Measurements from ENCODE around the gene FUT2.
"Not testable (repeated sequence)": the region's sequence is repeated elsewhere in the genome, so short reads cannot be mapped to it uniquely, and the experiment has no call there.

Gene FUT2

DNA sequence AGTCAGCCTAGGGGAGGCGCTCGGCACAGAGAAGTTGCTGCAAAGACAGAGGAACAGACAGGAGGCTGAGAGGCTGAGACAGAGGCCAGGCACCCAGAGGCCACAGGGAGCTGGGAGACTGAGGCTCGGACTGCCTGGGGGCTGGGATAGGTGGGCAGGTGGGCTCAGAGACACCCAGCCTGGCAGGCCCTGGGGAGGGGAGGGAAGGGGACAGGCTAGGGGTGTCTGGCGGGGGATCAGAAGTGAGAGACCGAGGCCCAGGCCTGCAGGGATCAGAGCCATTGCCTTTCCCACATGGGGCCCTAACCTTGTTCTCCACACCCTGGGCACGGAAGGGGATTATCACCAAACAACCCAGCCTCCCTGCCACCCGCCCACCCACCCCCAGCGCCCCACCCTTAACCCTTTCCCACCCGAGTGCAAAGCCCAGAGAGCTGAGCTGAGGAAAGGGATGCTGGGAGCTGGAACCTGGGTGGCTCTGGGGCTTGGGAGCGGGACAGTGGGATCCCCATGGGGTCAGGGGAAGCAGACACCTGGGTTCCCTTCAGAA lies 24.2 kb upstream of the FUT2 start:
- no peak for DNase-seq

DNA sequence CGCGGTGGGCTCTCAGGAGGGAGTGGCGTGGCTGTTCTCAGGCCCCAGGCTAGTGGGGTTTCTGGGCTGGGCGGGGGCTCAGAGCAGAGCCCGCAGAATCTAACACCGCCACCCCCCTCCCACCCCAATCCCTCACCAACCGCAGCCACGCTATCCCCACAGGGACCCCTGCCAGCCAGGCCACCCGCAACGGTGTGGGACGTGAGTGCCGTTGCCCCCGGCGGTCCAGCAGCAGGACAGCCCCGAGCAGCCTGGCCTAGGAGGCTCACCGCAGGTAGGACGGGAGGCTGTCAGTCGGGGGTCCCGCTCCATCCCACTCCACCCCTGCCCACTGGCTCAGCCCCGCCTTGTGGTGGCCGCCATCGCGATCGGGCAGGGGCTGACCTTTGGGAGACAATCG lies 22.8 kb upstream of the FUT2 start, which contains the start of gene NTN5:
TSS of gene NTN5 (minus strand) at position 24 of the 400 bp plus-strand sequence. CDS start 2,031 bp downstream, outside the sequence.
- no peak for DNase-seq

DNA sequence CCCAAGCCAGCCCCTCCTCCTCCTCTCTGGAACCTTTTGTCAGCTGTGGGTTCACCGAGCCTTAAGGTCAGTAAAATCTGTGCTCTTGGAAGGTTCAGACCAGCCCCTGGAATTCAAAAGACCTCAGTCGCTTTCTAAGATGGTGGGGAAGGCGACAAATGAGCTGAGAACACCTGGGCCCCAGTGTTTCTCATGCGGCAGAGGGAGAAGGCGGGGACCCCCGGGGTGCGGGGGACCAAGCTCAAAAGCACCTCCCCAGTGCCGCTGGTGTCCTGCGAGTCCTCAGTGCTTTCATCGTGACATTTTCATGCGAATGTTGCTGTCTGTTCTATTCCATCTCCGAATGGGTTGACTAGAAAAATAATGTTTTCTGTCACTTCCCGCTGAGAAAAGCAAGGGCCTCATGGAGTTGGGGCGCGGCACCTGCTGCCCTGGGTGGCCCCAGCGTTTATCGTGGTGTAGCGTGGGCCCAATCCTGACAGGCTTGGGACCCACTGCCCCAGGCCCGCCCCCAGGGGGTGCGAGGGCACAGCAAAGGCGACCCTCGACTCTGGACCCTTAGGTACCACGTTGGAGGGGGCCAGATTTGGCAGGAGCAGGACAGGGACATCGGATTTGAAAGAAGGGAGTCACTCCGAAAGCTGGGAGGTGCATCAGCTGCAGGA lies 22.2 kb upstream of the FUT2 start:
- no peak for DNase-seq

DNA sequence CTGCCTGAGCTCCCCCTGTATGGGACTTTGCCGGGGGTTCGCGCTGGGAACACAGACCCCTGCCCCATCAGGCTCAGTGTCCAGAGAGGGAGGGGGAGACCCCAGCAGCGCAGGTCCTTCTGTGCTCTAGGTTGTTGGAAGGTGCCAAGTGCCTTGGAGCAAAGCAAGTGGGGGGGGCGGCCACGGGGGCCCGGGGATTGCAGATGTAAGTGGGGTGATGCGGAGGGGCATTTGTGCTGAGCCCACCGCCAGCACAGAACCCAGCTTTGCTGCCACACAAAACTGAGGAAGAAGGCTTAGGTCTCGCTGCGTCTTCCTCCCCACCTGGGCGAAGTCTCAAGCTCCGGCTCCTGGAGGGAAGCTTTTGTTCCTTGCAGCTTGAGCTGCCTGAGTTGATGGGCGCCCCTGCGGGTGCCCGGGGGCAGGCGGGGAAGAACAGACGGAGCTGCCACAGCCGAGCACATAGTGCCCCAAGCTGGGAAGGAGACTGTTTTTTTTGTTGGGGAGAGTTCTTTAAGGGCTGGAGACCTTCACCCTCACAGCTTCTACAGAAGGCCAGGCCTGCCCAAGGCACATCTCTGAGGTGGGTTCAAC lies 21.5 kb upstream of the FUT2 start:
- DNase-seq, result no peak

DNA sequence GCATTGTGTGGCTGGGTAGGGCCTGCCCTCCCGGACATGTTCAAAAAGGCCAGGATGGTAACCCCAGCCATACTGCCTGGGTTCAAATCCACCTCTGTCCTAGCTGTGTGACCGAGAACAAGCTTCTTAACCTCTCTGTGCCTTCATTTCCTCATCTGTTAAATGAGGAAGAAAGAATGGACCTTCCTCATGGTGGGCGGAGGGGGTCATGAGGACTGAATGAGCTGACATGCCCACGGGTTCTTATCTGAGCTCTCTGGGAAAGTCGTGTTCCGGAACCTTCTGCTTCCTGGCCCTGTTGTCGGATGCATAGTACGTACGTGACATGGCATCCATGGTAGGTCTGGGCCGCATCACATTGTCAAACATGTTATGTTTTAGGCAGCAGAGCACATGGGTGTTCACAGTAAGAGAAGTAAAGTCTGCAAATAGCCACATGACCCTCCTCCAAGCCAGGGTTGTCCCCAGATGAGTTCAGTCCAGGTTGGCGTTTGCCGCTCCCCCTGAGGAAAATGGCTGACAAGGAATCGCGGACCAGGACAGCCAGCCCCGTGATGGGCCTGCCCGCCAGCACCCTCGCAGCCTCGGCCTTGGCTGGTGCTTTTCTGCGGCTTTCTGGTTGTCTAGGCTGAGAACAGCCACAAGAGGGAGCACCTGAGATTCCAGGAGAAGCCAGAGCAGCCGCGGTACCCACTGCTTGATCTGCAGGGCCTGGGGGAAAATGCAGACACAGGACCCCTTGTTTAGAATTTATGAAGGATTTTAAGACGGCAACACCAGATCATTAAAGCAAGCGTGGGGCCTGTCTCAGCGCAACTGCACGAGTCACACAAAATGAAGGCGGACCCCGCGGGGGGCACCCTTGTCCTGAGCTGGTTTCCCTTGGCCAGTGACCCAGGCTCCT lies 20.6 kb upstream of the FUT2 start:
- peak; percentile 88 to 94 for DNase-seq

DNA sequence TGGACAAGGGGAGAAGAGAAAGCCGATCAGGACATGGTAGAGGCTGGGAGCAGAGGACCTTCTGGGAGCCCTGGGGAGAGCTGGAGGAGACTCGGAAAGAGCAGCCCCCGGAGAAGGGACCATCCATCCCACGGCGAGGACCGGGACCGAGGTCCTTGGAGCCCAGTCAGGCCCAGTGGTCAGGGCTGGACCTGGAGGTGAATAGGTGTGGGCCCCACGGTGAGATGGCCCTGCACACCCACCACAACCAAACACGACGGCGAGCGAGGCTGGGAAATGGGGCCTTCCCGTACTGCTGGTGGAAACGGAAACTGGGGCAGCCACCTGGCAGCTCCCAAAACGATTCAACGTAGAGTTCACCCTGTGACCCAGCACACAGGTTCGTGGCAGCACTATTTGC lies 19.3 kb upstream of the FUT2 start:
- DNase-seq, result no peak

DNA sequence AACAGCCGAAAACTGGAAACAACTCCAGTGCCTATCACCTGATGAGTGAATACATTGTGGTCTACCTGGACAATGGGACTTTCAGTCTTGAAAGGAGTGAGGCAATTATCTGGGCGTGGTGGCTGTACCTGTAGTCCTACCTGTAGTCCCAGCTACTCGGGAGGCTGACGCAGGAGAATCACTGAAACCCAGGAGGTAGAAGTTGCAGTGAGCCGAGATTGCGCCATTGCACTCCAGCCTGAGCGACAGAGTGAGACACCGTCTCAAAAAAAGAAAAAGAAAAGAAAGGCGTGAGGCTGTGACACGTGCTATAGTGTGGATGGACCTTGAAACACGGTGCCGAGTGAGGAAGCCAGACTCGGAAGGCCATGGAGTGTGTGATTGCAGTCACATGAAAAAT lies 18.9 kb upstream of the FUT2 start:
- no peak for DNase-seq

DNA sequence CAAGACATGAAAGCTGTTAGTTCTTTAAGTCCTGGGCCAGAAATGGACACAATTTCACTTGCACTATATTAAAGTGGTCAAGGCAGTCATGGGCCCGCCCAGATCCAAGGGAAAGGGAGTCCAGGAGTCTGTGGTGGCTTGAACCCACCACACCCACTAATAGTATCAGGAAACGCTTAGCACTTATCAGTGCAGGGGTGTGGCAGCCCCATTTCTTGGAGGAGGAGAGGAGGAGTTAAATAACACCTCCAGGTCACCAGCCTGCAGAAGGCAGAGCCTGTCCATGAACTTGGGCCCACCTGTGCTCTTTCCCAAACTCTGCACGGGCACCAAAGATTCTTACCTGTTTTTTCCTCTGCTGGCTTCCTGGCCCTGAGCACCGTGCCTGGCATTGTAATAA lies 17.6 kb upstream of the FUT2 start:
- DNase-seq, result no peak

DNA sequence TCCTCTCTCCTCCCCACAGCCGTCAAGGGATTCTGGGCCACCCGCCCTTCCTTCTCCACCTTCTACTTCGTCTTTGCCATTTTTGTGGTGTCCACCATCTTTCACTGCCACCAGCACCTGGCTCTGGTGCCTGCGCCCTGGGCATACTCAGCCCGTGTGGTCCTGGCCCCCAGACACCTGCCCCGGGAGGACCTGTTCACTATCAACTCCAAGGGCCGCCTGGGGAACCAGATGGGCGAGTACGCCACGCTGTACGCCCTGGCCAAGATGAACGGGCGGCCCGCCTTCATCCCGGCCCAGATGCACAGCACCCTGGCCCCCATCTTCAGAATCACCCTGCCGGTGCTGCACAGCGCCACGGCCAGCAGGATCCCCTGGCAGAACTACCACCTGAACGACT lies 15.8 kb upstream of the FUT2 start:
- not testable (repeated sequence) for DNase-seq

DNA sequence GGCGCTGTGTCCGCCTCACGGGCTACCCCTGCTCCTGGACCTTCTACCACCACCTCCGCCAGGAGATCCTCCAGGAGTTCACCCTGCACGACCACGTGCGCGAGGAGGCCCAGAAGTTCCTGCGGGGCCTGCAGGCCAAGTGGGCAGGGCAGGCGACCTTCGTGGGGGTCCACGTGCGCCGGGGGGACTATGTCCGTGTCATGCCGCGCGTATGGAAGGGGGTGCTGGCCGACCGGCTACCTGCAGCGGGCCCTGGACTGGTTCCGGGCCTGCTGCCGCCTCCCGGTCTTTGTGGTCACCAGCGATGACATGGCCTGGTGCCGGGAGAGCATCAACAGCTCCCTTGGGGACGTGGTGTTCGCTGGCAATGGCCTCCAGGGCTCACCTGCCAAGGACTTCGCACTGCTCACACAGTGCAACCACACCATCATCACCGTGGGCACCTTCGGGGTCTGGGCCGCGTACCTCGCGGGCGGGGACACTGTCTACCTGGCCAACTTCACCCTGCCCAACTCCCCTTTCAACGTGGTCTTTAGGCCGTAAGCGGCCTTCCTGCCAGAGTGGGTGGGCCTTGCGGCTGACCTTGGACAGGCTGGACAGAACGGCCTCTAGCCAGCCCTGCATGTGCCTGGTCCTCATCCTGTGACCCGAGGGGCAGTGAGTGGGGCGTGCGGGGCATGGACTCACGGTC lies 15.2 kb upstream of the FUT2 start:
- DNase-seq, result no peak

DNA sequence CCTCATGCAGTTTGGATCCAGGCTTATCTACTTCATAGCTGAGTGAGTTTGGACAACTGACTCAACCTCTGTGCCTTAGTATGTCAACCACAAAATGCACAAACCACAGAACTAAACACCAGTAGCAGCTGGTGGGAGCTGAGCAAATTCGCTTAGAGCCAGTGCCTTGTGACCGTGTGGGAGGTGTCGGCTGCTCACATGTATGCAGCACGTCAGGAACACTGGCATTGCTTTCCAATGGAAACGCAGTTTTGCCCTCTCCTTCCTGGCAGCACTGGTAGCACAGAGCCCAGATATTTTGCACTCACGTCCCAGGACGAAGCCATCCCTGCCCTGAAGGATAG lies 14.7 kb upstream of the FUT2 start:
- DNase-seq, result no peak

DNA sequence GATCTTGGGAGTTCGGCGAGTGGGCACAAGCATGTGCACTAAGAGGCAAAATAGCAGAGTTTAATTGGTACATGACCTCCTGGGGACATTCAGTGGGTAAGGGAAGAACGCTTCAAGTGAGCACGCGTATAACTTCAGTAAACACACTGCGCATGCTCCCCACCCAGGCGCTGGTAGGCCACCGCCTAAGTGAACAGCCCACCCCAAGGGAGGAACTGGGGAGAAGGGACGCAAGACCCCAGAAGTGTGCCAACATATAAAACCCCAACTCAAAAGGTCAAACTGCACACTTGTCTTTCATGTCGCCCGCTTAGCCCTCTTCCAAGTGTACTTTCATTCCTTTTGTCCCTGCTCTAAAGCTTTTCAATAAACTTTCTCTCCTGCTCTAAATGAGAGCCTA lies 12.4 kb upstream of the FUT2 start:
- DNase-seq, result no peak

DNA sequence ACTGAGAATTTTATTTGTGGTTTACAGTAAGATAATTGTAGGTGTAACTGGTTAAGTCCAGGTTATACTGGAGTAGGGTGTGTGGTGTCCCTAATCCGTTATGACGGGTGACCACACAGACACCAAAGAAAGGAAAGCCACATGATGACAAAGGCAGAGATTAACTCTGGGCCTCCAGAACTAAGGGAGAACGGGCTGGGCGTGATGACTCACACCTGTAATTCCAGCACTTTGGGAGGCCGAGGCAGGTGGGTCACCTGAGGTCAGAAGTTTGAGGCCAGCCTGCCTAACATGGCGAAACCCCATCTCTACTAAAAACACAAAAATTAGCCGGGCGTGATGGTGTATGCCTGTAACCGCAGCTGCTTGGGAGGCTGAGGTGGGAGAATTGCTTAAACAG lies 10.2 kb upstream of the FUT2 start:
- DNase-seq, result no peak

DNA sequence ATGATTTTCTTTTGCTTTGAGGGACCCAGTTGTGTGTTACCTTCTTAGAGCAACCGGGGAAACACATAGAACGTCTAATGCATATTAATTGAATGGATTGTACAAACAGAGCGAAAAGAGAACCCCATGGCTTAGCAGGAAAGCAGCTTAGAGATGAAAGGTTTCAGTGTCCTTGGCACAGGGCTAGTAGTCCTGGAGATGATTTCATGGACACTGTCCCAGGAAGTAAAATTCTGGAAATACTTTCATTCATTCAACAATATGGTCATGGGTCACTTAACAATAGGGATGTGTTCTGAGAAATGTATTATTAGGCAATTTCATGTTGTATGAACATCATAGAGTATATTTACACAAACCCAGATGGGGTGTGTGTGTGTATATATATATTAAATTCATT lies 9.7 kb upstream of the FUT2 start:
- DNase-seq, result no peak

DNA sequence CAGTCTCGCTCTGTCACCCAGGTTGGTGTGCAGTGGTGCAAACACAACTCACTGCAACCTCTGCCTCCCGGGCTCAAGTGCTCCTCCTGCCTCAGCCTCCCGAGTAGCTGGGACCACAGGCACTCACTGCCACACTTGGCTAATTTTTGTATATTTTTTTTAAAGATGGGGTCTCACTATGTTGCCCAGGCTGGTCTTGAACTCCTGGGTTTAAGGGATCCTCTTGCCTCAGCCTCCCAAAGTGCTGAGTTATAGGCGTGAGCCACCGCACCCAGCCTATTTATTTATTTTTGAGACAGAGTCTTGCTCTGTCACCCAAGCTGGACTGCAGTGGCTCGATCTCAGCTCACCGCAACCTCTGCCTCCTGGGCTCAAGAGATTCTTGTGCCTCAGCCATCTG lies 9.1 kb upstream of the FUT2 start:
- not testable (repeated sequence) for DNase-seq

DNA sequence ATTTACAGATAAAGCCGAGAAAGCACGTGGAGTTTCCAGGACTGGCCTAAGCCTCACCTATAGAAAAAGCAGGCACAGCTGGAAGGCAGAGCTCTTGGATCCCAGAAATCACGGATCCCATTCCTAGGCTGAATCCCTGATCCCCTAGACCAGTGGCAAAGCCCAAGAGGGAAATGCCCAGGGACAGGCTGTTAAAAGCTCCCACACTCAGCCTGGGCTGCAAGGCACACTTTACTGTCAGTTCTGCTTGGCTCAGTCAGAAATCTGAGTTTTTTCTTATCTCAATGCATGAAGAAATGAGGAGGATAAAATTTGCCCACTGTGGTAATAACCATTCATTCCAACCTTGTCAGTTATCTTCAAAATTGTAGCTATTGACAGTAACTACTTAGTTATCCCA lies 8.0 kb upstream of the FUT2 start:
- DNase-seq, result no peak

DNA sequence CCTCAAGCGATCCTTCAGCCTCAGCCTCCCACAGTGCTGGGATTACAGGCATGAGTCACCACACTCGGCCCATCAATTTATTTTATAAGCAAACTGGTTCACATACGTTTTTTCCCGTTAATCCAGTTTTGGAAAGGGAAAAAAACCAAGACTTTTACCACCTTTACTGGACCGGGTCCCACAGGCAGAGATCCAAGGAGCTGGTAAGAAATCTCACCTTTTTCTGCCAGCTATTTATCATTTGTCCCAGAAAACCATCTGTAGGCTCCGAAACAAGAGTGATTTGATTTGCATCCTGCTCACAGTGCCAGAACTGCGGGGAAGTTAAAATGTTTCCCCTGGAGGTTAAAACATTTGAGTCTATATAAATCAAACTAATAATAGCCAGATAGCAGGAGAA lies 6.3 kb upstream of the FUT2 start:
- DNase-seq, result no peak

DNA sequence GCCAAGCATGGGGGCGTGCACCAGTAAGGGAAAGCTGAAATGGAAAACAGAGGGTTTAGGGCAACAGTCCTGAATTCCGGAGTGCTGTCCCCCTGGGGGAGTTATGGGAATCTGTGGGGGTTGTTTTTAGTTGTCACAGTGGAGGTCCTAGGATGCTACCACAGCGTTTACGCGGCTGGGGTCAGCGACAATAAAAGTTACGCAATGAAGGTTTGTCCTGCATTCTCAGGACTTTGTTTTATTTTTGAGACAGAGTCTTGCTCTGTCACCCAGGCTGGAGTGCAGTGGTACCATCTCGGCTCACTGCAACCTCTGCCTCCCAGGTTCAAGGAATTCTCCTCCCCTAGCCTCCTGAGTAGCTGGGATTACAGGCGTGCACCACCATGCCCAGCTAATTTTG lies 2.1 kb upstream of the FUT2 start:
- DNase-seq, result not testable (repeated sequence)

DNA sequence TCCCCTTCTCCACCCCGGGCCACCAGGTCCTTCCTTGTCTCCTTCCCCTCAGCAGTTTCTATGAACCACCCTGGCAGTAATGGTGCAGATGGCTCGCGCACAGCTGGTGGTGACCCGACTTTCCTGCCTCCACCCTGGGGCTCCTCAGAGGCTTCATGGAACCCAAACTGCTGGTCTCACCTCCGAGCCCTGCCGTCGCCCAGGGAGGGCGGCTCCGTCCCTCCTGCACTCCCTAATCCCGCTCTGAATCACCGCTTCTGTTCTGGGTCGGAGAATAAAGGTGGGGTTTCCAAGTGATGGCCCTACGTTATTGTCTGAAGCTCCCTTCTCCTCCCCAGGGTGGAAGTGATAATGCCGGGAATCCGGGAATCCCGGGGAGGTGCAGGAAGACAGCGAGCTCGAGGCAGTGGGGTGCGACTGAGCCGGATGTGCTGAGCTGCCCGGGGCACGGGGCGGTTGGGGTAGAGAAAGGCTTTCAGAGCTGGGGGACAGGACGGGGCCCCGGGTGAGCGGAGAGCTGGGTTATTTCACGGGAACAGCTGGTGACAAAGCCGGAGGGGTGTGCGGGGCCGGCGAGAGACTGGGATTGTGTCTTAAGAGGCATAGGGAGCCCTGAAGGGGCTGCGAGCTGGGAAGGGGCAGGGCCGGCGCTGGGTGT lies 711 bp downstream of the FUT2 start:
- no peak for DNase-seq

DNA sequence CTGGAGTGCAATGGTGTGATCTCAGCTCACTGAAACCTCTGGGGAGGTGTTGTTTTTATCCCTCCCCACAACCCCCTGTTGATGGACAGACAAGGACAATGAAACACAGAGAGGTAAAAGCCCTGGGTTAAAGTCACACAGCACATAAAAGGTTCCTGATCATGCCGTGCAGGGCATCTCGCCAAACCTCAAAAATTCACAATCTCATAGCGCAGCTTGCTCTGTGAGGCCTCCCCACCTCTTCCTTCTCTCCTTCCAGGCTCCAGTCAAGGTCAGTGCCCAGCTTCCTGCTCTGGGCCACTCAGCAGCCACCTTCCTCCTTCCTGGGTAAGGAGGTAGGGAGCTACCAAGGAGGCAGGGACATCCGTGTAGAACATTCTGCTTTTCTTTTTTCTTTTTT lies 2.3 kb downstream of the FUT2 start:
- DNase-seq, result no peak

DNA sequence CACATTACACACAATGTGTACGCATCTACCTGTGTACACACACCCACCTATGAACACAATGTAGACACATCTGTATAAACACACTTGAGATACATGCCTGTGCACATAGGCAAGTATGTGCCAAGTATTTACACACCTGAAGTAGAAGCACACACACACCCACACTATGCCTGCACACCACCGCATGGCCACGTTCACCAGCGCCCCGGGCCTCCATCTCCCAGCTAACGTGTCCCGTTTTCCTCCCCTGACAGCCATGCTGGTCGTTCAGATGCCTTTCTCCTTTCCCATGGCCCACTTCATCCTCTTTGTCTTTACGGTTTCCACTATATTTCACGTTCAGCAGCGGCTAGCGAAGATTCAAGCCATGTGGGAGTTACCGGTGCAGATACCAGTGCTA lies 6.9 kb downstream of the FUT2 start:
- no peak for DNase-seq

DNA sequence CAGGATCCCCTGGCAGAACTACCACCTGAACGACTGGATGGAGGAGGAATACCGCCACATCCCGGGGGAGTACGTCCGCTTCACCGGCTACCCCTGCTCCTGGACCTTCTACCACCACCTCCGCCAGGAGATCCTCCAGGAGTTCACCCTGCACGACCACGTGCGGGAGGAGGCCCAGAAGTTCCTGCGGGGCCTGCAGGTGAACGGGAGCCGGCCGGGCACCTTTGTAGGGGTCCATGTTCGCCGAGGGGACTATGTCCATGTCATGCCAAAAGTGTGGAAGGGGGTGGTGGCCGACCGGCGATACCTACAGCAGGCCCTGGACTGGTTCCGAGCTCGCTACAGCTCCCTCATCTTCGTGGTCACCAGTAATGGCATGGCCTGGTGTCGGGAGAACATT lies 7.5 kb downstream of the FUT2 start:
- DNase-seq, result no peak

DNA sequence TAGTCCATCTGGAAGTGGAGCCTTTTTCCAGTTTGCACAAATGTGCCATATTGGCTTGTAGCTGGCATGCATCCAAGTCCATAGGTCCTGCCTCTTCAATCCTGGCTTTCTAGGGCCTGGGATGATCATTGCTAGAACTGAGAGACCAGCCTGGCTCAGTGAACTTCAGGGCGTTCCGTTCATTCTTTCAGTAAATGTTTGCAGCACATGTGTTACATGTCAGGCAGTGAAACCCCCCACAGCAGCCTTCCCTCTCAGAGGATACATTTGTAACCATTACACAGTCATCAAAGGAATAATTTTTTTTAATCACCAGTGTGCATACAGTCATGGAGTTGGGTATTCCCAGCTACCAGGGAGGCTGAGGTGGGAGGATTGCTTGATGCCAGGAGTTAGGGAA lies 9.7 kb downstream of the FUT2 start:
- DNase-seq, result peak in 1 of 2 experiments; percentile 56
